MG63 (cell line): ENCODE data around the gene MAPRE3. TPM values are rescaled to one million over a fixed set of nuclear protein-coding genes. Genes with fewer than 3 reads are reported as not detected.

Experiments used
- DNase-seq: peaks from one replicate; pipeline ENCODE4 v3.0.0-alpha.2; 2020
- H3K27me3 ChIP-seq: fragments of 250-450 bp; sonication (Bioruptor Pico); 2 replicates; pipeline ENCODE4 v1.5.1; 2020; ENCODE audit warnings: mild to moderate bottlenecking, moderate library complexity
- H3K36me3 ChIP-seq: fragments of 250-450 bp; sonication (Bioruptor Pico); 2 replicates; pipeline ENCODE4 v1.5.1; 2020; ENCODE audit warnings: mild to moderate bottlenecking, moderate library complexity
- H3K4me3 ChIP-seq: fragments of 250-450 bp; sonication (Bioruptor Pico); 2 replicates; pipeline ENCODE4 v1.5.1; 2020; ENCODE audit warnings: mild to moderate bottlenecking, moderate library complexity
- H3K9me3 ChIP-seq: fragments of 250-450 bp; sonication (Bioruptor Pico); 2 replicates; pipeline ENCODE4 v1.5.1; 2020; ENCODE audit warnings: mild to moderate bottlenecking, moderate library complexity
- total RNA-seq: library from RNA; depleted of rRNA; stranded (reverse); fragments of >200 nt; shearing (Covaris generic); gene quantifications from 2 replicates; pipeline ENCODE4 v1.2.3, GENCODE V29; 2014; ENCODE audit warnings: low replicate concordance

MAPRE3 gene
- total RNA-seq, 1 experiment from 2014 or later: 7.9 TPM

DNA sequence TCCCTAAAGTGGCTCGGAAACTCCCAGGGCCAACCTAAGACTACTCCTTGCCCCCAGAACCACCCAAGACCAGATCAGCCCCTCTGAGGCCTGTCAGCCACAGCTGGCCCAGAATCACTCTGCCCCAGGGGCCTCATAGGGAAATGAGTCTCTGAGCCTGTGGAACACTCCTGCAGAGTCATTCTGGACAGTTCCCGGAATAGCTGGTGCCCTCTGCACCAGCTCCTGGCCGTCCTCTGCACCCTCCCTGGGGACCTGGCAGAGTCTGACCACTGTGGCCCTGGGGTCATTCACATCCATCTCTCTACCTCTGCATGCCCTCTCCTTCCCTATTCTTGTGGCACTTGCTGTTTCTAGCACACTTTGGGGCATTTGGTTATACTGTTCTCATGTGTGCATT, 47.7 kb downstream of the MAPRE3 start:
- Histone ChIP-seq H3K4me3 (no peak overlapping the region), H3K9me3 (no peaks in the 10 kb centered on the region), H3K27me3 (no peaks in the 10 kb centered on the region), H3K36me3 (peaks cover 15% of the 10 kb centered on the region)
- DNase-seq: no peak

GRCh38 chr2:27019459-27019858, 49.0 kb downstream of the MAPRE3 start:
- Histone ChIP-seq H3K9me3 (no peaks in the 10 kb centered on the region), H3K27me3 (no peaks in the 10 kb centered on the region), H3K36me3 (peaks cover 20% of the 10 kb centered on the region), H3K4me3 (no peak overlapping the region)
- no peak for DNase-seq

DNA sequence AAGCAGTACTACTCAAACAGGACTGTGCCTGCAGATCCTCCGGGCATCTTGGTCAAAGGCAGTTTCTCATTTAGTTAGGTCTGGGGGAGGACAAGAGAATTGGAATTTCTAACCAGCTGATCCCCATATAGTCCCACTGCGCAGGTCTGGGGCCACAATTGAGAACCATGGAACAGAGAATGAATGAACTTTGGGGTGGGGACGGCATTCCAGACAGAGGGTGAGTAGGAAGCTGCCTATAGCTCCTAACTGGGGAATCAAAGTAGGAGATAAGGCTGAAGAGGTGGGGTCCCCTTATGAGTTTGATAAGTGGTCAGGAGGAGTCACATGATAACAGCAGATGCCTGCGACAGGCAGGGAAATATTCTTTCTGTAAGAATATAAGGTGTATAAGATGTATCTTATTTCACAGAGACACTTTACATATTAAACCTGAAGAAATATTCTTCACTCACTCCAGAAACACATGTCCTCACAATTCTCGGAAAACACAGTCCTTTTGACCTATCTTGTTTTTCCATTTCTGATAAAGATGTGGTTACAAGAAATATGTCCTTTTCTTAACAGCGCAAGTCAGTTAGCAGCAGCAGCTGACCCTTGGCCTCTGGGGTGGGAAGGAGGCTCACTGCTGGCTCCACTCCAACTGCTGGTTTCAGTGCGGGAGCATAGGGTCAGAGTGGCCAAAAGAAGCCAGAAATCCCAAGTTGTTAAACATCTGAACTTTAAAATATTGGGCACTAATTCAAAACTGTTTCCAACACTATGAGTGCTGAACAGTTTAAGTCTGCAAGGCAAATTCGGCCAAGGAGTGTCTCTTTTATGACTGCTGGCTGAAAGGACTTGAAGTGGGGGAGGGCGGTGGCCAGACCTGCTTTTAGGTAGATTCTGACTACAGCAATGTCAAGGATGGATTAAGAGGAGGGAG, 49.8 kb downstream of the MAPRE3 start:
- Histone ChIP-seq H3K4me3 (no peak overlapping the region), H3K9me3 (no peaks in the 10 kb centered on the region), H3K27me3 (no peaks in the 10 kb centered on the region), H3K36me3 (peaks cover 19% of the 10 kb centered on the region)
- DNase-seq: no peak

GRCh38 chr2:27021253-27022049, 51.0 kb downstream of the MAPRE3 start:
- peaks cover 17% of the 10 kb centered on the region for H3K36me3 ChIP-seq
- no peak overlapping the region for H3K4me3 ChIP-seq
- DNase-seq: peak; percentile 12
- no peaks in the 10 kb centered on the region for H3K9me3 ChIP-seq
- no peaks in the 10 kb centered on the region for H3K27me3 ChIP-seq

GRCh38 chr2:27023740-27024139, 53.3 kb downstream of the MAPRE3 start:
- no peak for DNase-seq
- H3K4me3 ChIP-seq: no peak overlapping the region
- H3K36me3 ChIP-seq: peaks cover 17% of the 10 kb centered on the region
- H3K9me3 ChIP-seq: no peaks in the 10 kb centered on the region
- H3K27me3 ChIP-seq: no peaks in the 10 kb centered on the region

- DNase-seq: no peak
- peaks cover 20% of the 10 kb centered on the region for H3K36me3 ChIP-seq
- H3K27me3 ChIP-seq: no peaks in the 10 kb centered on the region
- no peaks in the 10 kb centered on the region for H3K9me3 ChIP-seq
- H3K4me3 ChIP-seq: no peak overlapping the region
These were observed 53.8 kb downstream of the MAPRE3 start for GRCh38 chr2:27024188-27024587.

DNA sequence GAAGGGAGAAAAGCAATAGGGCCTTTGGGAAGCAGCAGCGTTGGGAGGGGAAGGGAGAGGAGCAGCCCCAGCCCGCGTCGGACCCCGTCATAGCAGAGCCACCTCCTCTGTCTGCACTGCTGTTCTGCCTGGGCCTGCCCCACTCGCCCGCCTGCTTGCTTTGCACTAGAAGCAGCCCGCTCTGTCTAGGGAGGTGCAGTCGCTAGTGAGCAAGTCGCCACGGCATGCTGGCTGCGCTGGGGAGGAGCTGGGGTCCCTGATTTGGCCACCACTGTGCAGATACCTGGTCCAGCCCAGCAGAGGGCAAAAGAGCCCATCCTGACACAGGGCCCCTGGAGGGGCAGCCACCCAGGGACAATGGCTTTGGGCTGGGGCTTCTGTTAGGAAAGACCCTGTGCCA, 54.4 kb downstream of the MAPRE3 start:
- Histone ChIP-seq H3K27me3 (no peaks in the 10 kb centered on the region), H3K36me3 (peaks cover 21% of the 10 kb centered on the region), H3K9me3 (no peaks in the 10 kb centered on the region), H3K4me3 (no peak overlapping the region)
- no peak for DNase-seq

- no peak overlapping the region for H3K4me3 ChIP-seq
- DNase-seq: no peak
These were observed 54.9 kb downstream of the MAPRE3 start for GRCh38 chr2:27025281-27025800.

GRCh38 chr2:27025861-27026851, 55.7 kb downstream of the MAPRE3 start:
- peaks cover 23% of the 10 kb centered on the region for H3K36me3 ChIP-seq
- no peaks in the 10 kb centered on the region for H3K9me3 ChIP-seq
- no peak overlapping the region for H3K4me3 ChIP-seq
- DNase-seq: no peak
- no peaks in the 10 kb centered on the region for H3K27me3 ChIP-seq

More at GRCh38 chr2:27025281-27025800, 54.9 kb downstream of the MAPRE3 start:
- Histone ChIP-seq H3K36me3 (peaks cover 23% of the 10 kb centered on the region), H3K27me3 (no peaks in the 10 kb centered on the region), H3K9me3 (no peaks in the 10 kb centered on the region)

- no peak for DNase-seq
- Histone ChIP-seq H3K9me3 (no peaks in the 10 kb centered on the region), H3K4me3 (no peak overlapping the region), H3K36me3 (peaks cover 22% of the 10 kb centered on the region), H3K27me3 (no peaks in the 10 kb centered on the region)
These were observed 56.8 kb downstream of the MAPRE3 start for GRCh38 chr2:27027211-27027651.

- no peak overlapping the region for H3K4me3 ChIP-seq
- no peak for DNase-seq
- no peaks in the 10 kb centered on the region for H3K27me3 ChIP-seq
- no peaks in the 10 kb centered on the region for H3K9me3 ChIP-seq
- peaks cover 18% of the 10 kb centered on the region for H3K36me3 ChIP-seq
These were observed 58.6 kb downstream of the MAPRE3 start for GRCh38 chr2:27029051-27029450.

GRCh38 chr2:27032495-27033252, 62.2 kb downstream of the MAPRE3 start, which contains the start of gene TMEM214:
TSS of gene TMEM214 (plus strand) at chr2:27032965. CDS start at chr2:27033016, 51 bp downstream.
- Histone ChIP-seq H3K4me3 (peak within 1 kb of the TSS; percentile 75), H3K36me3 (peaks cover 49% of the 10 kb centered on the region), H3K9me3 (no peaks in the 10 kb centered on the region), H3K27me3 (no peaks in the 10 kb centered on the region)
- peak; percentile 90 for DNase-seq

DNA sequence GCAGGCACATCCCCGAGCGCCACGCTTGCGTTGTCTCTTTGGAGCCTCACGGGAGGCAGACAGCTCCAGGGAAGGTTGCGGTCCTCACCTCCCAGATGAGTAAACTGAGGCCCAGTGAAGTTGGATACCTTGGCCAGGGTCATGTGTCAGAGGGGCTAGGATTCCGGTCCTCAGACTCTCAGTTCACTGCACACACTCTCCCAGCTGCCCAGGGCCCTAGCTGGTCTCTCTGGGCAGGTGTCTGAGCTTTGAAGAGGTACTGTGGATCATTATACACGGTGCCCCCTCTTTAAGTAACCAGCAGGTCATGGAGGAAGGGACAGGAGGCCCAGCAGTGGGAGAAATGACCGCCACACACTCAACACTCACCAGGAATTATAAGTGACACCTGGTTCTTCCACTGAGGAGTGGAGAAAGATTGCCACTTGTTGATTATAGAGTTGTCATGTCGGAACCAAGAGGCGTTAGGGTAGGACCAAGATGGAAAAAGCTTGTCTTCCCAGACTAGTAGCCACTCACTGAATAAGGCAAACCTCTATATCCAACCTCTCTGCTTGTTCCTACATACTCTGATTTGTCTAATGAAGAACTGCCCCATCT, 62.9 kb downstream of the MAPRE3 start:
- Histone ChIP-seq H3K36me3 (peaks cover 51% of the 10 kb centered on the region), H3K27me3 (no peaks in the 10 kb centered on the region), H3K9me3 (no peaks in the 10 kb centered on the region), H3K4me3 (peak overlapping the region; percentile 75)
- no peak for DNase-seq

DNA sequence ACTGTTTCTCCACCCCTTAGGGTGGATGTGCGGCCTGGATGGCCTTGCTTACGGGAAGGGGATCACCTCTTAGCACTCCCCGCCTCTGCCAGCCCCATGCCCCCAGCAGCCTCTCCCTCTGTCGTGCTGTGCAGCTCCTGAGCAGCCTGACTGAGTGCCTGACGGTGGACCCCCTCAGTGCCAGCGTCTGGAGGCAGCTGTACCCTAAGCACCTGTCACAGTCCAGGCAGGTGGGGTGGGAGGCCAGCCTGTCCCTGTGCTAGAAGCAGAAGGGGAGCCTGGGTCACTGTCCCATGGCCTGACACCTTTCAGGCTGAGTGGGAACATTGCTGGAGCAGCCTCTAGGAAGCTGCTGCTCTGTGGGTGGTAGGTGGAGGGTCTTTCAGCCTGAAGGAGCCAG, 67.6 kb downstream of the MAPRE3 start:
- Histone ChIP-seq H3K4me3 (no peak overlapping the region), H3K27me3 (no peaks in the 10 kb centered on the region), H3K9me3 (no peaks in the 10 kb centered on the region), H3K36me3 (peaks cover 76% of the 10 kb centered on the region)
- DNase-seq: no peak
